GM11168 (cell line): ENCODE measurements around the gene NCAM2.
"Not testable (repeated sequence)": the region's sequence is repeated elsewhere in the genome, so short reads cannot be mapped to it uniquely, and the experiment has no call there.

ENCODE experiments used
- in situ Hi-C: fragments of 300-500 bp; cut with MboI; formaldehyde crosslinking; loops from one replicate; pipeline ENCODE4 v1.12.0; 2022; ENCODE audit warnings: low sequenced_read_pairs; ENCODE audit not compliant: unreplicated experiment

NCAM2 gene

GRCh38 chr21:21401444-21401843 lies 403.2 kb downstream of the NCAM2 start:
- in situ Hi-C loops: no loop called here

- in situ Hi-C loops: not testable (repeated sequence)
Observed at GRCh38 chr21:21402187-21402586, 404.0 kb downstream of the NCAM2 start.

GRCh38 chr21:21404261-21404660 lies 406.1 kb downstream of the NCAM2 start:
- in situ Hi-C loops: not testable (repeated sequence)

- in situ Hi-C loops: no loop called here
Observed at GRCh38 chr21:21406921-21407320, 408.7 kb downstream of the NCAM2 start.

GRCh38 chr21:21412096-21412495 lies 413.9 kb downstream of the NCAM2 start:
- in situ Hi-C loops: no loop called here

- in situ Hi-C loops: no loop called here
Observed at GRCh38 chr21:21415741-21416140, 417.5 kb downstream of the NCAM2 start.

- in situ Hi-C loops: no loop called here
Observed at GRCh38 chr21:21434944-21435343, 436.7 kb downstream of the NCAM2 start.

GRCh38 chr21:21436012-21436534 lies 437.9 kb downstream of the NCAM2 start:
- in situ Hi-C loops: no loop called here

- in situ Hi-C loops: no loop called here
Observed at GRCh38 chr21:21439761-21440160, 441.6 kb downstream of the NCAM2 start.

GRCh38 chr21:21457077-21457476 lies 458.9 kb downstream of the NCAM2 start:
- in situ Hi-C loops: no loop called here

GRCh38 chr21:21458124-21458631 lies 460.0 kb downstream of the NCAM2 start:
- in situ Hi-C loops: no loop called here

- in situ Hi-C loops: no loop called here
Observed at GRCh38 chr21:21460979-21461378, 462.8 kb downstream of the NCAM2 start.

GRCh38 chr21:21463456-21463855 lies 465.2 kb downstream of the NCAM2 start:
- in situ Hi-C loops: no loop called here

- in situ Hi-C loops: no loop called here
Observed at GRCh38 chr21:21464684-21465083, 466.5 kb downstream of the NCAM2 start.

GRCh38 chr21:21466752-21467151 lies 468.5 kb downstream of the NCAM2 start:
- in situ Hi-C loops: no loop called here

- in situ Hi-C loops: no loop called here
Observed at GRCh38 chr21:21468003-21468402, 469.8 kb downstream of the NCAM2 start.

GRCh38 chr21:21481239-21481638 lies 483.0 kb downstream of the NCAM2 start:
- in situ Hi-C loops: no loop called here

- in situ Hi-C loops: no loop called here
Observed at GRCh38 chr21:21508859-21509258, 510.6 kb downstream of the NCAM2 start.

- in situ Hi-C loops: no loop called here
Observed at GRCh38 chr21:21530680-21531079, 532.5 kb downstream of the NCAM2 start.

GRCh38 chr21:21547368-21547953 lies 549.3 kb downstream of the NCAM2 start:
- in situ Hi-C loops: no loop called here

- in situ Hi-C loops: no loop called here
Observed at GRCh38 chr21:21559285-21560045, 561.3 kb downstream of the NCAM2 start.
